ENCODE data around the gene ELL3.
"Not testable (repeated sequence)": the region's sequence is repeated elsewhere in the genome, so short reads cannot be mapped to it uniquely, and the experiment has no call there.

ELL3 gene

DNA sequence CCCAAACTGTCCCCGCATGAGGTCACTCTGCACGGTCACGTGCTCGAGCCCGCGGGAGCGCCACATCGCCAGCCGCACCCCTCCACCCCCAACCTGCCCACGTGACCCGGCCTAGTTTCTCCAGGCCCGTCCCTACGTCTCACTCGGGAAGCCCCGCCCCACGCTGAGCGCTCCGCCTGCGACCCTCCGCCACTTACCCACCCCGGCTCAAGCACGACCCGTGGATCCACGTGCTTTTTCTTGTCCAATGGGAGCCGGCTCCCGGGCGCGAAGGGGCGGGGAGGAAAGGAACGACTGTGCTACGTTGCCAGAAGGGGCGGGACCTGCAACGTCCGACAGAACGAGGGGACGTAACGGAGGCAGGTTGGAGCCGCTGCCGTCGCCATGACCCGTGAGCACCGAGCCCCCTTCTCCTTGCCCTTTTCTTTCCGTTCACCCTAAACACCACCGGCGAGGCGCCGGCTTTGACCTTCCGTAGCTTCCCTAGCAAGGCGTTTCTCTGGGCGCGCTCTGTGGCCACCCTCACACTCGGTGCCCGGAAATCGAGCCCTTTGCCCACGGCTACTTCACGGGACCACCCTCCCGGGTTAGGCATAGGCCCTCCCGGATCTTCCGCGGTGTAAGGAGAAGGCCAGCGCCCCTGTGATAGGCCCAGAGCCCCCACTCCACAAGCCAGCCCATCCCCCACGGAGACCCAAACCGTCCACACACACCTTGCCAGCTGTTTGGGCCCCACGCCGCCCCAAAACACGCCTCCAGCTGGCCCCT is 15.4 kb upstream of the ELL3 start, which contains the start of gene SERF2:
SERF2 (plus strand) TSS at position 328 of the 768 bp plus-strand sequence; CDS start at position 385, 57 bp downstream.
- peak; percentile 99 for DNase-seq (ENCODE audit: low read depth)

DNA sequence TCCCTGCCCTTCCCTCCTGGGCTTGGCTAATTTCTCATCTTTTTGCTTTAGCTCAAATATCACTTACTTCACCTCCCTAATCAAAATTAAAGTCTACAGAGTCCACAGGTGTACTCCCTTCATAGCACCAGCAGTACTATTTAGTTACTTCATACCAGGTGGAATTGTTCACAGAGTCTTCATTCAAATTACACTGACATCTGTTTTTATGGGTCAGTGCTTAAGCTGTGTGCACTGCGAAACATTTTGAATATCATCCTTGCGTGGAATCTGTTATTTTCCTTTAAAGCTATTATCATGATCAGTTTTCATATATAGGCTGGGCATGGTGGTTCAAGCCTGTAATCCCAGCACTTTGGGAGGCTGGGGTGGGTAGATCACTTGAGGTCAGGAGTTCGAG is 12.6 kb upstream of the ELL3 start:
- DNase-seq (ENCODE audit: low read depth): no peak

DNA sequence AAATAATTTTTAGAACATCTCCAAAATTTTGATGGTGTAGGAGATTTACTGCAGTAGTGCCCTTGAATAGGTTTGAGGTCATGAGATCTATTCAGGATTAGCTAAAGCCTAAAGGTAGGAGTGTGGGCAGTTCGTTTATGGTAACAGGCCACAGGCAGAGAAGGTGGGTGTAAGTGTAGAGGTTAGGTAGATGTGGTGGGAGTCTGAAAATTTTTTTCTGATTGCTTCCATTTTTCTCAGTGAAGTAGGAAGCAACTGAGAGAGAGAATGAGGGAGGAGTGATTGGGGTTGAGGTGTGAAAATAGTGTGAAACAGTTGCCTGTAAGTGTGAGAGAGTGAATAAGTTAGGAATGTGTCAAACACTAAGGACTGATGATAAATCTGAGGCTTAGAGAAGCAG is 2.2 kb upstream of the ELL3 start:
- DNase-seq (ENCODE audit: low read depth): no peak

DNA sequence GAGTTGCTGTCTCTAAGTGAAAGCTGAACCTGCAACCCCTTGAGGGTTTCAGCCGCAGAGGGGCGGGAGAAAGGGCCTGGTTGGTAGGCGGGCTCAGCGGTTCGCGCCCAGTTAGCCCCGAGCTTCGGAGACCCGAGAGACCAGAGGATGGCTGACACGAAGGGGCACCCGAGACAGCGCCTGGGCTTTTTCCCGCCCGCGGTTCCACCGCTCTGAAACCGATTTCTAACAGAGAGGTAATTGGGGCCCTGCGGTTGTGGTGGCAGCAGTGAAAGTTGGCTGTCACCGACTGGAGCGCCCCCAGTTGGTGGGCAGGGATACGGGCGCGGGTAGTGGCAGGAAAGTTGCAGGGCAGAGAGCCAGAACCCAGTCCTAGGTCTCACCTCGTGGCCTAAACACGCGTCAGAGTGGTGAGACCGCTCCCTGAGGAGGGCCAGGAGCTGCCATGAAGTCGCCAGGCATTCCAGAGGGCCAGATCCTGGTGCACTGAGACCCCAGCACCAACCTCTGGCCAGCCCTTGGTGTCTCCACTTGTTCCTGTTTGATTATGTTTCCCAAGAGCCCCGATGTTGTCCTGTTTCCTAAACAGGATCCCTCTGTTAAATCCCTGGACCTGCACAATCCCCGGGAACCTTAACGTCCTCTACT is 625 bp upstream of the ELL3 start:
- peak; percentile 47 for DNase-seq (ENCODE audit: low read depth)

DNA sequence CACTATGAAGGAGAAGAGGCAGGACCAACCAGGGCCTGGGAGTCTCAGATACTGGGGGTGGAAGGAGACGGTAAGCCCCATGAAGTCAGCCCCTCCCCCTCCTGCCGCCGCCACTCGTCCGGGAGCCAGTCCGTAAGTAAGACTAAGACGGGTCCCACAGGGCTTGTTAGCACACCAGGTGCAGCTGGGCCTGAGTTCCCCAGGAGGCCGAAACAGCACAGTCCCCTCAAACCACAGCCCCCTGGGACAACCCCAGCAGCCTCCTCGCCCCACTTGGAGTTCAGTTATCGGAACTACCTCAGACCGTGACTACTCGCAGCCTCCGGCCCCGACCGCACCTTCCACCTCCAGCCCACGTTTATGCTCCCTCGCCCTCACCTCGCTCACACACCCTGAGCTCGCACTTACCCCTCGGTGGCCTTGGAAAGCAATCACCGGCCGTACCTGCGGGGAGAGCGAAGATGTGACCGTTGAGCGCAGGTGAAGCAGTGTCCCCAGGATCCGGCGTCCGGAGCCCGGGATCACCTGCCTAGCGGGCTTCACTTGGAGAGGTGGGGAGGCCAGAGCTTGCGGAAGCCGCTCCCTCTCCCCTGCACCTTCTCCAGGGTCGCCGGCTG is 557 bp downstream of the ELL3 start:
- no peak for DNase-seq (ENCODE audit: low read depth)

DNA sequence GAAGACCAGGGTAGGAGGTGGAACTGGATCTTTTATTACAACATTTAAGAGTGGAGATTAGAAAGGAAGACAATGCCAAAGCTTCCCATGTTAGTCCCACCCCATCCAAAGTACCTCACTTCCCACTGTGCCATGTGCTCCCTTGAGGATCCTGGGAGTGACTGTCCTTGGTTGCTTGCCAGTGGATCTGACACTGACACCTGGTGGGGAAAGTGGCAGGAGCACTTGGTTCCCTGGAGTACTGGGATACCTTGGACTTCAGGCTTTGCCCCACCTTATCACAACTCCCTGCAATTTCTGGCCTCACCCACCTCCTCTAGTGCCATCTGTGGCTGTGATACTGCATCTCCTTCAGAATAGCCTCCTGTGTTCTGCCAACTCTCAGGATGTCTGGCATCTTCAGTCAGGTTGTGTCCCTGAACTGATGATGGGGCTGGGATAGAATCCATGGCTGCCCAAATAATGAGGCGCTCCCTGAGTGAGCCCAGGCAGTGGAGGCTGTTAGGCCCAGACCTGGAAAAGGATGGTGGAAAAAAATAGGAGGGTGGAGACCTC is 1.3 kb downstream of the ELL3 start:
- no peak for DNase-seq (ENCODE audit: low read depth)

DNA sequence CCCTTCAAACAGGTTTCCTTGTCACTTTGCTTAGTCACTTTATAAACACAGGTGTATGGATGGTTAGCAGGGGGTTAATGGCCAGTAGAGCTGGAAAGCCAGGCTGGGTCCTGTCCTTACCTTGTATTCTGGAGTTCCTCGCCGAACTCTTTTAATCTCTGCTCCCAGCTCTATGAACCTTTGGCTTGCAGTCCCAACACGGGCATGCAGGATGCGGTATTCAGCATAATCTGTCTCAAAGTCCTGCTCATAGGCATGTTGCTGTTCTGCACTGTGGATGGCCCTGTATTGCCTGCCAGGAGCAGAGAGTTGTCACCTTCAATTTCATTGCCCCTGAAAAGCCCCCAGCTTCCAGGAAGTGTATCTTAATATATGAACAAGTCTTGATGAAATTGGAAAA is 2.7 kb downstream of the ELL3 start:
- no peak for DNase-seq (ENCODE audit: low read depth)

DNA sequence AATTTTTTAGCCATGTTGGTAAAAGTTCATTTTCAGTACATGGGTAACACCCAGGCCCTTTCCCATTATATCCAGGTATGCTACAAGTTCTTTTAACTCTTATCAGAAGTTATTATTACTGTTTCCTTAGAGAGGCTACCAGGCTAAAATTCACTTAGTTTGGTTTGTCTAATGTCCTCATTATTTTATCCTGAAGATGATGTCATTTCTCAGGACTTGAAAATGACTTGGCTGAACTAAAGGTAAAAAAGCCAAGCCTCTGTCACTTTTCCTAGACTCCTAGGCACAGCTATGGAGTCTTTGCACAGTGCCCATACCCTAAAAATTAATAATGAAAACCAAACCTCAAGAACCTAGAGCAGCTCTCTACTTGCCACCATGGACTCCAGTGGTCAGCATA is 4.1 kb downstream of the ELL3 start:
- DNase-seq (ENCODE audit: low read depth): no peak

DNA sequence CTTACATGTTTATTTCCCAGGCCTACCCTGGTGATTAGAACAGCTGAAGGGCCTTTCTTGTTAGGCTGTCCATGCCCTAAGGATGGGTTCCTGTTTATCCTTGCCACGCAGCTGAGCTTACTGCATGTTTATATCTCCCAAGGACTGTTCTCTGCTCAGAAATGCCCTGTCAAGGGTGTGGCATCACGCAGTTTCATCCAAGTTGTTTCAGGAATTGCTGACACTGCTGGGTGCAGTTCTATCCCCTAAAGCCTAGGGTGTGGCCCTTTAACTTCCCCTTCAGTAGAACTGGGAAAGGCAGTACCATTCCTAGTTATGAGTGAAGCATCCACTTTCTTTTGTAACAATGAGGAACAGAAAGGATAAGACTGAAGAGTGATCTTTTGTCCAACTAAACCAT is 5.0 kb downstream of the ELL3 start:
- no peak for DNase-seq (ENCODE audit: low read depth)

DNA sequence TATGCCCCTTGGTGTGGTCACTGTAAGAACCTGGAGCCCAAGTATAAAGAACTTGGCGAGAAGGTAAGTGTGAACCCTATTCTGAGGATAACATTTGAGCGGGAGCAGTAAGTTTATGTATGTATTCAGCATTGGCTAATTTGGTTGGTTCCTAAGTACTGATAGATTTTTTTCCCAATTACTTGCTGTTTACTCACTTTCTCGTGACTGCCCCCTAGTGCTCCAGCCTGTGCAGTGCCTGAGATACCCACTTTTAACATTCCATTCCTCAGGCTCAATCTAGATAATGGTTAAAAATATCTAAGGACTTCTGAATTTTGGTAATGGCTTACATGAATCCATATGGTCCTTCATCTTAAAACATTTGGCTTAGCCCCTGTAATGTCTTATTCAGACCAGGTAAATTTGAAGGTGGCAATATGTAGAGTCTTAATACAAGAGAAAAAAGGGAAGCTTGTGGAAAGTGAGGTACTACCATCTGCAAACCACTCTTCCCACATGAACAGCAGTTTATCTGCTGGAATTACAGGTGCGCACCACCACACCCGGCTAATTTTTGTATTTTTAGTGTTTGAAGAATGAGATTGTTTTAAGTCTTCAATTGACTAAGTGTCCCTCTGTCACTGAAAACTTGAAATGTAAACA is 7.1 kb downstream of the ELL3 start:
- no peak for DNase-seq (ENCODE audit: low read depth)

DNA sequence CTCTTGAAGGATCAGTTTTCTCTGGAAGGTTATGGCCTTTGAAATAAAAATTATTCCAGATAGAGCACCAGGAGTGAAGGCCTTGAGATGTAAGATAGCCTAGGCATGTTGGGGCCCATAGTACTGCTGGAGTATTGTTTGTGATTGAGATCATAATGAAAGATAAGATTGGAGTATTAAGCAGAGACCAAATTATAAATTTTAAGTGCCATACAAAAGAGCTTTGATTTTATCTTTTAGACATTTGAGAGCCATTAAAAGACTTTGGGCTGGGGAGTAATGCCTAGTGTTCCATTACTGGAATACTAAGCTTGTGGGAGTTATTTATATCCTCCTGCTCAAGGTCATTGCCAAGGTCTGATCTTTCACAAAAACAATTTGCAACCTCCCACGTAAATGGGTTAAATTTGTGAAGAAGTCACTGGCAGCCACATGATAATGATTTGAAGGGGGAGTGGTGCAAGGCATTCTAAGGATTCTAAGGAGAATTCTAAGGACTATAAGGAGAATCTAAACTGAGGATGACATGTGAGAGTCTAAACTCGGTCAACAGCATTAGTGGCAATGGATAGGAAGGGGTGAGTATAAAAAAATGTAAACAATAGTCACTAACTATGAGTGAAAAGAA is 12.8 kb downstream of the ELL3 start:
- DNase-seq (ENCODE audit: low read depth): no peak

DNA sequence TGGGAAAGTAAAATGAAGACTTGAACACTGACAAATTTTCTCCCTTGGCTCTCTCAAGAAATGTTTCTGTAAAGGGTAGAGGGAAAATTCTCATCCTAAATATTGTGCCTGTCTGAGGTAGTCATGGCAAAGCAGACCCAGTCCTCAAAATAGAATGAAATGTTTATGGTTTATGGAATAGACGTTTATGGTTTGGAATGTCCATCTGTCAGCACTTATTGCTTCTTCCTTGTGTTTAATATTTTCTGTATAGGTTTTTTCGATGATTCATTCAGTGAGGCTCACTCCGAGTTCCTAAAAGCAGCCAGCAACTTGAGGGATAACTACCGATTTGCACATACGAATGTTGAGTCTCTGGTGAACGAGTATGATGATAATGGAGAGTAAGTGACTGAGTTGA is 13.9 kb downstream of the ELL3 start:
- DNase-seq (ENCODE audit: low read depth): no peak

DNA sequence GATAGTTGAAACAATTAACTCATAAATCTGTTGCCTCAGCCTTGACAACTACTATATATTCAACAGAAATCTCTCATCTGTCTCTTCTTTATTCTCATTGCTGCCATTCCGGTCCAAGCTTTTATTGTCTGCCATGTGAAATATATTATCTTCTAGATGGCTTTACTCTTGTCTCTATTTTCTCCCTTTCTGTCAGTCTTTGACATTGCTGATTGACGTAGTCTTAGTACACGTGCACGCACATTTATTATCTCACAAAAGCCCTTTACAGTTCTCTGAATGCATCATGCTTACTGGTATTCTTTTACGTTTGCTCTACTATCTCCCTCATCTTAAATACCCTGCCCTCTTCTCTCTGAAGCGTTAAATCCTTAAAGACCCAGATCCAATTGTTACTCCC is 24.9 kb downstream of the ELL3 start:
- DNase-seq (ENCODE audit: low read depth): no peak

DNA sequence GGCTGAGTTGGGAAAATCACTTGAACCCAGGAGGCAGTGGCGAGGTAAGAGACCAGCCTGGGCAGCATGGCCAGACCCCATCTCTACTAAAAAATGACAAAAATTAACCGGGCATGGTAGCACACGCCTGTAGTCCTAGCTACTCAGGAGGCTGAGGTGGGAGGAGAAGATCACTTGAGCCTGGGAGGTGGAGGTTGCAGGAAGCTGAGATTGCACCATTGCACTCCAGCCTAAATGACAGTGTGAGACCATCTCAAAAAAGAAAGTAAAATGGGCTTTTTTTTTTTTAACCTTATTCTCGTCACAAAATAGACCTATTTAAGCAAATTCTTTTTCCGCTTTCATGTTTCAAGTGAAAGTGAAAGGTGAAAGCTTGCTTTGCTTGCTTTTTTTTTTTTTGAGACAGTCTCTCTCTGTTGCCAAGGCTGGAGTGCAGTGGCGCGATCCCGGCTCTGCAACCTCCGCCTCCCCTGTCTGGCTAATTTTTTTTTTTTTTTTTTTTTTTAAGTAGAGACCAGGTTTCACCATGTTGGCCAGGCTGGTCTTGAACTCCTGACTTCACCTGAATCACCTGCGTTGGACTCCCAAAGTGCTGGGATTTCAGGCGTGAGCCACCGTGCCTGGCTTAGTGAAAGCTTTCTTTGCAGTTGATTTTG is 26.9 kb downstream of the ELL3 start:
- no peak for DNase-seq (ENCODE audit: low read depth)

DNA sequence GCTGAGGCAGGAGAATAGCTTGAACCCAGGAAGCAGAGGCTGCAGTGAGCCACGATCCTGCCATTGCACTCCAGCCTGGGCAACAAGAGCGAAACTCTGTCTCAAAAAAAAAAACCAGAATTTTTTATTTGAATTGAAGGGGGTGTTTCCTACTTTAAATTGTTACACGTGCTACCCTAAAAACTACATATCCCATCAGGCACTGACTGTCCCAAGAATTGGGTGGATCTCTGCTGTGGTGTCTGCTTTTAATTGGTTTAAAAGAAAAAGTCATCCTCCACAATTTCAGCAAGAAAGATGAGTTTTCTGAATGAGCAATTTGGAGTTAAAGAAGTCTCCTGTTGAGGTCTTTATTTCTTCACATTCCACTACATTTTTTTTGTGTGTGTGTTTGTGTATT is 28.4 kb downstream of the ELL3 start:
- no peak for DNase-seq (ENCODE audit: low read depth)

DNA sequence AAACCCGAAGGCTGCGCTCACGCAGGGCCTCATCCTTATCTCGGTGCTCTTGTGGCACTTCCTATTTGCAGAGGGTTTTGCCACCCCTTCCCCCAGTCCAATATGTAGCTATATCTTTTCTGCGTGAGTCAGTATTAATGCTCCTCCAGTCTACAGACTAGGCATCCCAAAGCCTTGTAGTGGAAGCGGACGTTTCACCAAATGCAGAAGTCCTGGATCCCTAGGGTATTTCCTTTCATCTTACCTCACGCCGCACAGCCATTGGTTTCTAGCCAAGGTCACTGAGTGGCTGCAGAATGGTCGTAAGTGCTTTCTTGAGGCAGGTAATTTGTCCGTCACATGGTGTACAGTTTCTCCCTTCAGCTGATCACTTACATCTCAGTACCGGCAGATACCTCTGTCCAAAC is 29.9 kb downstream of the ELL3 start:
- DNase-seq (ENCODE audit: low read depth): not testable (repeated sequence)

DNA sequence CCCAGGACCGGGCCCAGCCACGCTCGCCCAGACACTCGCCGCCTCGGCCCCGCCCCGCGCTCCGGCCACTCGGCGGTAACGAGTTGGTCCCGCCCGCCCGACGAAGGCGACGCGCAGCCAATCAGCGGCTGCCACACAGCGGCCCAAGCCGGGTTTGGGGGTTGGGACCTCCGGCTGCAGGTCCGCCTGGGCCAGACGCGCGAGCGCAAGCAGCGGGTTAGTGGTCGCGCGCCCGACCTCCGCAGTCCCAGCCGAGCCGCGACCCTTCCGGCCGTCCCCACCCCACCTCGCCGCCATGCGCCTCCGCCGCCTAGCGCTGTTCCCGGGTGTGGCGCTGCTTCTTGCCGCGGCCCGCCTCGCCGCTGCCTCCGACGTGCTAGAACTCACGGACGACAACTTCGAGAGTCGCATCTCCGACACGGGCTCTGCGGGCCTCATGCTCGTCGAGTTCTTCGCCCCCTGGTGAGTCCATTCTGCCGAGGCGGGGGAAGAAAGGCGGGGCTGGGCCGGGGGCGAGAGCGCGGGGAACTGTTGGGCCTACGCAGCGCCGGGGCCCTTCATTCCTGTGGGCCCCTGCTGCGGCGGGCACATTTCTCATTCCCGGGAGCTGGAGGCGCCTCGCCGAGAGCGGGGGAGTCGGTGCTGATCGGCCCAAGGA is 30.4 kb downstream of the ELL3 start, which contains the start of gene PDIA3:
PDIA3 (plus strand) TSS at position 194 of the 658 bp plus-strand sequence; CDS start at position 296, 102 bp downstream.
- peak; percentile 63 for DNase-seq (ENCODE audit: low read depth)

DNA sequence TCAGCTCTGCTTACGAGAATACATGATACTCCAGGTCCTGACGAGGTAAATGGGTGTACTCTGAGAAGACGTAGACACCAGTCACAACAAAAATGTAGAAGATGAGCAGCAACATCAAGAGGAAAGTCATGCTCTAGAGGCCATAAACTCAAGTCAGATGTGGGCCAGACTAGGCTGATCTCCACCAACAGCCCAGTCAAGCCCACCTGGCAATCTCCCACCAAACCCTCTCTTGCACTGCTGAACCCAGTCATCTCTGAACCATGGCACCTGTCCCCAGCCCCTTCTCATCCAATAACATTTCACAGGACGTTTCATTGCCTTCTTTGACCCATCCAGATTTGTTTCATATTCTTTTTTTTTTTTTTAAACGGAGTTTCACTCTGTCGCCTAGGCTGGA is 41.4 kb downstream of the ELL3 start:
- no peak for DNase-seq (ENCODE audit: low read depth)

DNA sequence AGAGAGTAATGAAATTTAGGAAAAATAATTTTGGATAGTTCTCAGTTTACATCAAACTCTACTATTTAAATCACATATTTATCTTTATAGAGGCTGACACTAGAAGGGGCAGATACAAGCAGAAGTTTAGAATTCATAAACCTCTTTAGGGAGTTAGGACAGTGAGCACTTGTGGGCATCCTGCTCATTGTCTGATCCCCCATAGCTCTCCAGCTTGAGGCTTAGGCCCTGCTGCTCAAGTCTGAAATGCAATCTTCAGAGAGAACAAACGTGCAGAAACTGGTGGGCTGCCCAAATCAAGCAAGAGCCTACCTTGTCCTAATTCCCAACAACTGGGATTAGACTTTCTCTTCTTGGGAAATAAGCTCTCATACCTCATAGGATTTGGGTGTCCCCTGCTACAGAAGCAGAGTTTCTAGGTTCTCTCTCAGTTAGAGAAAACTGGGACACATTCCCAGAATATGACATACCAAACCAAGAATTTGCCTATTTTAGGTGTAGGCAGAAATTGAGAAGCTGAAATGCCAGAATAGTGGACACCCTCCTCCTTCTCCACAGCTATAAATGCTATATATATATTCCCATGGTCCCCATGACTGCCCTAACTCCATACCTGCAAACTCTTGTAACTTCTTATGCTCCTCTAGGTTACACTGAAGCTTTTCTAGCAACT is 48.6 kb downstream of the ELL3 start:
- DNase-seq (ENCODE audit: low read depth): not testable (repeated sequence)

DNA sequence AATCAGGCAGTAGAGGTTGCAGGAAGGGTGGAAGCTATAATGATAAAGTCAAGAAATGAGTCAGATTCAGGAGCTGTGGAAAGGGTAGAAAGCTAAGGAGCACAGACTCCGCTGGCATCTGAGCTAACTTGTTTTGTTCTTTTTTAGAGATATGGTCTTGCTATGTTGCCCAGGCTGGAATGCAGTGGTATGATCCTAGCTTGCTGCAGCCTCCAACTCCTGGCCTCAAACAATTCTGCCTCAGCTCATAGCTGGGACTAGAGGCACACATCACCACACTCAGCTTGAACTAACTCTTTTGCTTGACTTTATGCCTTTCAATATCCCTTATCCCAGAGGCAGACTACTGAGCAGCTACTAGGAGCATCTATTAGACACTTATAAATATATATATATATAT is 50.5 kb downstream of the ELL3 start:
- DNase-seq (ENCODE audit: low read depth): not testable (repeated sequence)

Measured in fibroblast of the conjunctiva (primary cell).